G401.6 (cell line): ENCODE data around the gene FAM9C.

Source experiments
- FAIRE-seq: peaks from 2 replicates; lab custom pipeline; 2012; peaks lifted over from hg19 to GRCh38; lab: Jason Lieb, UNC

The FAM9C gene

GRCh38 chrX:13007519-13008188 is 36.8 kb downstream of the FAM9C start:
- no peak for FAIRE-seq

DNA sequence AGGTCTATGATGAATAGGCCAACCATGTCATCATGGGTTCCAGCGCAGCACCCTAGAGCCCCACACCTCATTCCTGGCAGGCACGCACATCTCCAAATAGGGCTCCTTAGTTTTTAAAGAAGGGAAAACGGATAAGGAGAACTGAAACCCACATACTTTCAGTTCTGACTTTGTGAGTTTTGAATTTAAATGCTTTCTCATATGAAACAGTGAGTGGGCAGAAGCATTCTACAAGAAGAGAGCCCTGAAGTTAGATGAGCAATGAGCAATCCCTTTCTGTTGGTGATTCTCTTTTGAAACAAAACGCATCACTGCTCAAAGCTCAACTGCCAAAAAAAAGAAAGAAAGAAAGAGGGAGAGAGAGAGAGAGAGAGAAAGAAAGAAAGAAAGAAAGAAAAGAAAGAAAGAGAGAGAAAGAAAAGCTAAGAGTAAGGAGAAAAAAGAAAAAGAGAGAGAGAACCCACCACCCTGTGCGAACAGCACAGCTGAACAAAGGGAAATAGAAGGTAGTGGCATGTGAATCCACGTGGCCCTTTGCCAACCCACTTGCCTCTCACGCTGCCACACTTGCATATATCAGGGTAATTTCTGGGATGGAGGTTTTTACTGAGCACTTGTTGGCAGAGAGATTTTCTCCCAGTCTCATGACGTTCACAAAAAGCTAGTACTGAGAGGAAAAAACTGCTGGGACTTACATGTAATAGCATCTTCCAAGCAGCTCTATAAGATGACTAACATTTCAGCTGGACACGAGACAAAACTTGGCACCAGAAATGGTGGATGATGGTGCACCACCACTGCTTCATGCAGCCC is 38.6 kb downstream of the FAM9C start:
- no peak for FAIRE-seq

DNA sequence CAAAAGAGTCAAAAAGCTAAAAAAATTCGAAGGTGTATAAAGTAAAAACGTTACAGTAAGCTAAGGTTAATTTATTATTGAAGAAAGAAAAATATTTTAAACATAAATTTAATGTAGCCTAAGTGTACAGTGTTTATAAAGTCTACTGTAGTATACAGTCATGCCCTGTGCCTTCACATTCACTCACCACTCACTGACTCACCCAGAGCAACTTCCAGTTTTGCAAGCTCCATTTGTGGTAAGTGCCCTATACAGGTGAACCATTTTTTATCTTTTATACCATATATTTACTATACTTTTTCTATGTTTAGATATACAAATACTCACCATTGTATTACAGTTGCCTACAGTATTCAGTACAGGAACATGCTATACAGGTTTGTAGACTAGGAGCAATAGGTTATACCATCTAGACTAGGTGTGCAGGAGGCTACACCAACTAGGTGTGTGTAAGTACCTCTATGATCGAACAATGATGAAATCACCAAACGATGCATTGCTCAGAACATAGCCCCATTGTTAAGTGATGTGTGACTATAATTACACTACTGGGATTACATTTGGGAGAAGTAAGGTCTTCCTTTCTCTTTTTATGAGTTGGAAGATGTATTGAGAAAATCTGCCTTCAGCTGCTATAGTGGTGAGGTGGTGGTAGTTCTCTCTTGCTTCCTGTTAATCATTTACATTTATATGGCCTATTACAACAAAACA is 42.3 kb downstream of the FAM9C start:
- no peak for FAIRE-seq

DNA sequence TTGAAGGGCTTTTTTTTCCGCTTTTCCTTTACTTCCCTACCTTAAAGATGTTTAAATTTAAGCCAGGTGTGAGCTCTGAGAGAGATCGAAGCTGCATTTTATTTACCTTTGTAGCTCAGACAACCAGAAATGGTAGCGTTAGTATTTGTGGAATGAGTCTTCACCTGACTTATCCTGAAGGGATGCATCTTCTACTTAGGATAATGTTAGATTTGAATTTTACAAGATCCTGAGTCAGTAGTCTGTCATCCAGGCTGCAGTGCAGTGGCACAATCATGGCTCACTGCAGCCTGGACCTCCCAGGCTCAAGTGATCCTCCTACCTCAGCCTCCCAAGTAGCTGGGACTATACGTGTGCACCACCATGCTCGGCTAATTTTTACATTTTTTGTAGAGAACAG is 43.3 kb downstream of the FAM9C start:
- FAIRE-seq = no peak

DNA sequence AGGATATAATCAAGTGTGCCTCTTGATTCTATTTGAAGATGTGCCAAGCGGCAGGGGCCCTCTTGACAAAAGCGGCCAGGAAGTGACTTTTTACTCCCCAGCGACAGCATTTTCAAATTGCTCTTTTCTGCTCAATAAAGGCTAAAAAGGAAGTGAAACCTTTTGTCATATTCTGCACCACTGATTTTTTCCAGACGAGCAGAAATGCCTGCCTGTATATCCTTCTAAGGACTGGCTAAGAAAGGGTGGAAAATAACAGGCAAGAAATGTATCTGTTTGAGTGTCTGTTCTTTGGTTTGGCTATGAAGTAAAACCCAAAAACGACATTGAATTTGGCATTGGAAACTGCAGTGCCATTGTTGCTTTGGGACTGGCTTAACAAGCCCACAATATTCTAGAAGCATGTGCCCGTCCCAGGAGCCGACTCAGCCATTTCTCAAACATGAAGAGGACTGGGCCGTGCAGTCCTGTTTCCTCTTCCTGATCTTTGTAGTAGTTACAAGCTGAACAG is 44.1 kb downstream of the FAM9C start:
- no peak for FAIRE-seq

- no peak for FAIRE-seq
Observed at GRCh38 chrX:12999422-12999821, 45.0 kb downstream of the FAM9C start.

- FAIRE-seq = no peak
Observed at GRCh38 chrX:12997906-12998687, 46.3 kb downstream of the FAM9C start.

- FAIRE-seq = no peak
Observed at GRCh38 chrX:12996934-12997435, 47.4 kb downstream of the FAM9C start.

DNA sequence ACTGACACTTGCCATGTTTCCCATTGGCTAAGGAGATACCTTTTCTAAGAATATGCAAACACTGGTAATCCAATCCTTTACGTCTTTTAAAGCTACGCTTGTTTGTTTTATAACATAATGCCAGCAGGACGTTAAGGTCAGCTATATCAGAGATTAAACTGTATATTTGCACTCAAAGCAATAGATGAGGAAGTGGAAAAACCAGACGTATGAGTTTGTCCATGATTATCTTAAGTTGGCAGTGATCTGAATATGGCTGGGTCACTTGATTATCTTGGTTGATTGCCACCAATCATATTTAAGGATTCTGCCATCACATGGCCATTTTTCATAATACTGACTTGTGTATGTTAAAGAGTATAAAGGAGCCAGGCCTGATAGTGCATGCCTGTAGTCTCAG is 50.1 kb downstream of the FAM9C start:
- no peak for FAIRE-seq

- FAIRE-seq = no peak
Observed at GRCh38 chrX:12993826-12994225, 50.6 kb downstream of the FAM9C start.

- FAIRE-seq = no peak
Observed at GRCh38 chrX:12992544-12993118, 51.8 kb downstream of the FAM9C start.

DNA sequence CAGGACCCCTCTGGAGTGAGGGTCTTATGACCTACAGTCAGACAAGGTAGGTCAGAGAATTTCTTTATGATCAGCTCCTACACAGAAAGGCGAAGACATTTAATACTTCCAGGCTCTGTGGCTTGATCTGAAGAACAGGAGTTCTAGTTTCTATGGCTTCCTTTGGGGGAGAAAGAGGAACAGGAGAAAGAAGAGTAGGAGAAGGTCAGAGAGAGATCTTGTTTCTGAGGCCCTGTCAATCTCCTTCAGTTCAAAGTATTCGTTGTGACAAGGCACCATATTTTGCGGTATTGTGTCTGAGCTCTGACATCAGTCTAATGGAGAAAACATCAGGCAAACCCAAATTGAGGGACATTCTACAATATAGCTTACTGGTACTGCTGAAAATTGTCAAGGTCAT is 52.8 kb downstream of the FAM9C start:
- FAIRE-seq = no peak

DNA sequence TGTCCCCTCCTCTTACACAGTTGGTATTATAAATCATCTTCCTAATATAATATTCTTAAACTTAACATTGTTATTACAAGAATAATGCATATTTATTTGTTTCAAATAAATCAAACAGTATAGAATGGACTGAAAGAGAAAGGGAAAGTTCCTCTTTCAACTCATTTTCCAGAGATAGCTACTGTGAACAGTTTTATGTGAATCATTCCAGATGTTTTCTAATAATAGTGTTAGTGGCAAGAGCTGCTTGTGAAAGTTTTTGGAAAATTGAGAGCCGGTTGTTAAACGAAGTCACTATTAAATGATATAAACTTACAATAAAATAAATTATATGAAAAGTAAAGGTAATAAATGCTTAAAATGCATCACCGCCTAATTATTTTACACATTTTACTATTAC is 55.0 kb downstream of the FAM9C start:
- FAIRE-seq = no peak

GRCh38 chrX:12988797-12989196 is 55.6 kb downstream of the FAM9C start:
- no peak for FAIRE-seq

- no peak for FAIRE-seq
Observed at GRCh38 chrX:12987900-12988594, 56.4 kb downstream of the FAM9C start.

- no peak for FAIRE-seq
Observed at GRCh38 chrX:12987340-12987739, 57.1 kb downstream of the FAM9C start.

GRCh38 chrX:12986886-12987285 is 57.5 kb downstream of the FAM9C start:
- no peak for FAIRE-seq

DNA sequence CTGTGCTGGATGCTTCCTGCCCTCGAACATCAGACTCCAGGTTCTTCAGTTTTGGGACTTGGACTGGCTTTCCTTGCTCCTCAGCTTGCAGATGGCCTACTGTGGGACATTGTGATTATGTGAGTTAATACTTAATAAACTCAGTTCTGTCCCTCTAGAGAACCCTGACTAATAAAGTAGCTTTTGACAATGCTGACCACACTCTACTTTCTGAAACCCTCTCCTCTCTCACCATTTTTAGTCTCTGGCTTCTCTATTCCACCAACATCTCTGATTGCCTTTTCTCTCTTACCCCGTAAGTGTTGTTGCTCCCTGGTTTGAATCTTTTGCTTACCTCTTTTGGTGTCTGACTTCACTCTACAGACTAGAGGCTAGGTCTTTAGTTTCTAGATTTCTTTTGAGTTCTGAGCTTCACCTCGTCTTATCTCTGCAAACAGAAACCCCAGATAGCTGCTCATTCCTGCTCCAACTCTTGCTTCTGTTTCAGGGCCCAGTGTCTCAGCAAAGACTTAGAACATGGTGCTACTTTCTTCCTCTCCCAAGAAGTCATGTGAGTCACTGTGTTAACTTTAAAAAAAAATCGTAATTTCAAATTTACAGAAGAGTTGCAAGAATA is 58.1 kb downstream of the FAM9C start:
- no peak for FAIRE-seq
